ENCODE data around the gene HRH1.

The HRH1 gene

DNA sequence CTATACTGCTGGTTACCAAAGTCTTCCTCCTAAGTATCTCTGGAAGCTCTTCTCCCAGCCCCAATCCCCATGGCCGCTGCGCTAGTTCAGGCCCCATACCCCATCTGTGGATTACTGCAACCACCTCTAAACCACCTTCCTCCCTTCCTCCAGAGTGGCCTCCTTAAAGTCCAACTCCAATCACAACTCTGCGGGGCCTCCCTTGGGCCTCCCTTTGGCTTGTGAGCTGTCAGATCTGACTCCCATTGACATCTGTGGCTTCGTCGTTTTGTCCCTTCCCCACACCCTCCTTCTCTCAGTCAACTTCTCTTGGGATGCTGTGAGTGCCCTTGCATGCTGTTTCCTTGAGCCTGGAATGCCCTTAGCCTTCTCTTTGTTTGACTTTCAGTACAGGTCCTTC is 9.3 kb upstream of the HRH1 start:
- TF ChIP-seq, protein P1, sequence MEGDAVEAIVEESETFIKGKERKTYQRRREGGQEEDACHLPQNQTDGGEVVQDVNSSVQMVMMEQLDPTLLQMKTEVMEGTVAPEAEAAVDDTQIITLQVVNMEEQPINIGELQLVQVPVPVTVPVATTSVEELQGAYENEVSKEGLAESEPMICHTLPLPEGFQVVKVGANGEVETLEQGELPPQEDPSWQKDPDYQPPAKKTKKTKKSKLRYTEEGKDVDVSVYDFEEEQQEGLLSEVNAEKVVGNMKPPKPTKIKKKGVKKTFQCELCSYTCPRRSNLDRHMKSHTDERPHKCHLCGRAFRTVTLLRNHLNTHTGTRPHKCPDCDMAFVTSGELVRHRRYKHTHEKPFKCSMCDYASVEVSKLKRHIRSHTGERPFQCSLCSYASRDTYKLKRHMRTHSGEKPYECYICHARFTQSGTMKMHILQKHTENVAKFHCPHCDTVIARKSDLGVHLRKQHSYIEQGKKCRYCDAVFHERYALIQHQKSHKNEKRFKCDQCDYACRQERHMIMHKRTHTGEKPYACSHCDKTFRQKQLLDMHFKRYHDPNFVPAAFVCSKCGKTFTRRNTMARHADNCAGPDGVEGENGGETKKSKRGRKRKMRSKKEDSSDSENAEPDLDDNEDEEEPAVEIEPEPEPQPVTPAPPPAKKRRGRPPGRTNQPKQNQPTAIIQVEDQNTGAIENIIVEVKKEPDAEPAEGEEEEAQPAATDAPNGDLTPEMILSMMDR (IDR thresholded peaks at IDR 0.05; ENCODE audit: insufficient read depth, missing control alignments) = no peak
- FAIRE-seq = no peak
- no peak for DNase-seq (ENCODE audit: insufficient read length, low spot score)

DNA sequence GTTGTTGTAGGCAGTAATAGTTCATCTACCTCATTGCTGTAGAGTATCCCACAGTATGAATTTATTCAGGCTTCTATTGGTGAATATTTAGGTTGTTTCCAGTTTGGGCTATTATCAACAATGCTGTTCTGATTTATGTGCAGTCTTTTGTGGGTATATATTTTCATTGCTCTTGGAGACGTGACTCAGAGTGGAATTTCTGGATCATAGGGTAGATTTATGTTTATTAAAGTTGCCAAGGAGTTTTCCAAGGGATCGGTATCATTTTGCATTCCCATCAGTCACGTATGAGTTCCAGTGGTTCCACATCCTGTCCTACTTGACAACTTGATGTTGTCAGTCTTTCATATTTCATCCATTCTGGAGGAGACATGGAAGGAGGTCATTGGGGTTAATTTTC is 8.4 kb upstream of the HRH1 start:
- DNase-seq (ENCODE audit: insufficient read length, low spot score) (no peak), FAIRE-seq (no peak)
- TF ChIP-seq, protein P1 (IDR thresholded peaks at IDR 0.05; ENCODE audit: insufficient read depth, missing control alignments) = no peak

DNA sequence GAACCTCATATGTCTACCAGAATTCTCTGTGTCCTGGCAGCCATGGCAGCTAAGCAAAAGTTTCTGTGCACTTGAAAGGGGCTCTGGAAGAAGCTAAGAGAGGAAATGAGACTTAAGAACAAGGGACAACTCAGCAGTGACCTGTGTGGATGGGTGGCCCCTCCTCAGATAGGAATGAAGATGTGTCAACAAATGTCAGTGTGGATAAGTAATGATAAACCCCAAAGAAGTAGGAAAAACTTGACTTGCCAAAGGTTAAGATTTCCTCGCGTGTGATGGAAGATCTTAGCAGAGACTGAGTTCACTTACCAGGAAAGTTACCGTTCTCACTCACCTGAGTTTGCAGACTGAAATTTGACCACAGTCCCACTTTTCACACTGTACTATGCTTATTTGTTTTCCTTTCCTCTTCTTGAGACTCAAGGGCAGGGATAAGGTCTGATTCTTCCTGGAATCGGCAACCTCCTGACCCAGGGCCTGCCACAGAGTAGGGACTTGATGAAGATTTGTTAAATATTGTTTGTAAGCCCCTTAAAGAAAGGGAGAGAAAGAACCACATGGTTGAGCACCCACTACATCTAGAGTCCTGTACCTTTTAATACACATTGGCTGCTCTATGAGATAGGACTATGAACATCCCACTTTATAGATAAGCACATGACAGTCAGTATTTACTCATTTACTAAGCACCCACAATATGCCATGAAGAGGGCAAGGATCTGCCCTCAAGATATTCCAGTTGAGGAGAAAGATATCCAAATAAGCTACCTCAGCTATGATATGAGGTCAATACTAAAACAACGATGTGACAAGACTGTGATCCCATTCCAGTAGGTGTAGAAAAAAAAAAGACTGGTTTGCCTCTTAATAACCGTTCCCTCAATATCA is 7.3 kb upstream of the HRH1 start:
- no peak for FAIRE-seq
- no peak for DNase-seq (ENCODE audit: insufficient read length, low spot score)
- TF ChIP-seq, protein P1 (IDR thresholded peaks at IDR 0.05; ENCODE audit: insufficient read depth, missing control alignments) = no peak

DNA sequence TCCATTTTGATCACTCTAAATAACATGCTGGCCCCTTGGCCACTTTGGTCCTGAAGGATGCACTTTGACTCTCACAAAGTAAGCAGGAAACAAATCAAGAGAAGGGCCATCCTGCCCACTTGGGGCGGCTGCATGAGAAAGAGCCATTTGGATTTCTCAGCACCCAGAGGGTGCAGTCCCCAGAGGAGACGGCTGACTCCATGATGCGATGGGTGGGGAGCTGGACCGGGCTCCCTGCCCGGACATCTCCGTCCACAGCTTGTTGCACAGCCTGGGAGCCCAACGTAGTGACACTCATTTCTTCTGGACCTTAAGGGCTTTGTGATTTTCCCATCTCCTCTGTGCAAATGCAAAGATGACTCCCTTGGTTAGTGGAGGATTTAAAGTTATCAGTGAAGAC is 4.0 kb upstream of the HRH1 start:
- FAIRE-seq (no peak), DNase-seq (ENCODE audit: insufficient read length, low spot score) (no peak)
- TF ChIP-seq, protein P1 (IDR thresholded peaks at IDR 0.05; ENCODE audit: insufficient read depth, missing control alignments) = no peak

GRCh38 chr3:11152301-11152700 is 2.0 kb upstream of the HRH1 start:
- DNase-seq (ENCODE audit: insufficient read length, low spot score) (no peak), FAIRE-seq (no peak)
- TF ChIP-seq, protein P1 (IDR thresholded peaks at IDR 0.05; ENCODE audit: insufficient read depth, missing control alignments) = no peak

DNA sequence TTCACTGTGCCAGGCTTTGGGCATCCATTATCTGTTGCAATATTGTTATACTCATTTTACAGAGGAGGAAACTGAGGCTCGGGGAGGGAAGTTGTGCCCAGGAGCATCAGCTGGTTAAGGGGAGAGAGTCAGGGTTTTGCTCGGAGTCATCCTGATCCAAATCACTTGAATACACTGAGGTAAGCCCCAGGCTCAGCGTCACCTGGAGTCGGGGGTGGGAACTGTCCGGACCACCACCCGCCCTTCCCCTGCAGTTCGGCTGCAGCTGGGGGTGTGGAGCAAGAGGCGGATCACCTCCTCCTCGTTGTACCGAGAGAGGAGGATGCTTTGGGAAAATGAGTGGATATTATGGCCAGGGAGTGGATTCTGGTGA is 646 bp downstream of the HRH1 start:
- FAIRE-seq = no peak
- TF ChIP-seq, protein P1 (IDR thresholded peaks at IDR 0.05; ENCODE audit: insufficient read depth, missing control alignments) = no peak
- no peak for DNase-seq (ENCODE audit: insufficient read length, low spot score)

GRCh38 chr3:11155341-11156025 is 1.2 kb downstream of the HRH1 start:
- peak; percentile 47 for DNase-seq (ENCODE audit: insufficient read length, low spot score)
- no peak for FAIRE-seq
- TF ChIP-seq, protein P1 (IDR thresholded peaks at IDR 0.05; ENCODE audit: insufficient read depth, missing control alignments) = peak; percentile 52
